ENCODE data around the gene EXPH5.

The EXPH5 gene

DNA sequence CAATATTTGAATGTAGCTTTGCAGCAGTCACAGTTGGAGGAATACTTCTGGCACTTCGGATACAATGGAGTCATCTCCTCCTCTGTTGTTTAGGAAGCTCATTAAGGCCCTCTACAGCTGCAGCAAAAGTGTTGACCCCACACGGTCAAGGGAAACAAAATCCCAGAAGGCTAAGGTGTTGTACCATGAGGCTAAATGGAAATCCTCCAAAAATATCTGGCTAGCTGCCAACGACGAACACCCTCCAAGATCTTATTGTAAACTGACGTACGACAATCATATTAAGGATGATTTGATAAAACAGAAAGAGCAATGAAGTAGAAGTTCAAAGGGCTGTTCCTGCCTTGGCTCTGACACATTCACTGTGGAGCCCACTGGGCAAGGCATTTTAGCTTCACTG lies 99.4 kb downstream of the EXPH5 start:
- Histone ChIP-seq H3K4me3 (no peak overlapping the region), H3K27ac (no peak overlapping the region)
- no peak for DNase-seq (ENCODE audit: low spot score)
- TF ChIP-seq, protein P1, sequence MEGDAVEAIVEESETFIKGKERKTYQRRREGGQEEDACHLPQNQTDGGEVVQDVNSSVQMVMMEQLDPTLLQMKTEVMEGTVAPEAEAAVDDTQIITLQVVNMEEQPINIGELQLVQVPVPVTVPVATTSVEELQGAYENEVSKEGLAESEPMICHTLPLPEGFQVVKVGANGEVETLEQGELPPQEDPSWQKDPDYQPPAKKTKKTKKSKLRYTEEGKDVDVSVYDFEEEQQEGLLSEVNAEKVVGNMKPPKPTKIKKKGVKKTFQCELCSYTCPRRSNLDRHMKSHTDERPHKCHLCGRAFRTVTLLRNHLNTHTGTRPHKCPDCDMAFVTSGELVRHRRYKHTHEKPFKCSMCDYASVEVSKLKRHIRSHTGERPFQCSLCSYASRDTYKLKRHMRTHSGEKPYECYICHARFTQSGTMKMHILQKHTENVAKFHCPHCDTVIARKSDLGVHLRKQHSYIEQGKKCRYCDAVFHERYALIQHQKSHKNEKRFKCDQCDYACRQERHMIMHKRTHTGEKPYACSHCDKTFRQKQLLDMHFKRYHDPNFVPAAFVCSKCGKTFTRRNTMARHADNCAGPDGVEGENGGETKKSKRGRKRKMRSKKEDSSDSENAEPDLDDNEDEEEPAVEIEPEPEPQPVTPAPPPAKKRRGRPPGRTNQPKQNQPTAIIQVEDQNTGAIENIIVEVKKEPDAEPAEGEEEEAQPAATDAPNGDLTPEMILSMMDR (IDR thresholded peaks at IDR 0.05): no peak

DNA sequence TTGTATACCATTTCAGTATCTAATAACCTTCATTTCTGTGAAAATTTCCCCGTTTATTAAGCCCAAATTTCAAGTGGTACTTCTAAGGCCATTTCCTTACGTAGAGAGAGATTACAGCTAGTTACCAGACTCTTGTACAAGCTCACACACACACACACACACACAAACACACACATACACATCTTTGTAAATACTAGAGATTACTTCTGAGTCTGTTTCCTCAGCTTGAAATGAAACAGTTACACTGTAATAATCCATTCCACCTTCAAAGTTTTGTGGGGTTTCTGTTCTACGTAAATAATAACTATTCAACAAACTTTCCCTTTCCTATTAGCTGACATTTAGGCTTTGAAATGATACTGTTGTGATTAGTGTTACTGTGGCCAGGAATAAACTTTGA lies 101.6 kb downstream of the EXPH5 start:
- DNase-seq (ENCODE audit: low spot score): no peak
- TF ChIP-seq, protein P1 (IDR thresholded peaks at IDR 0.05): no peak
- Histone ChIP-seq H3K27ac (no peak overlapping the region), H3K4me3 (no peak overlapping the region)

DNA sequence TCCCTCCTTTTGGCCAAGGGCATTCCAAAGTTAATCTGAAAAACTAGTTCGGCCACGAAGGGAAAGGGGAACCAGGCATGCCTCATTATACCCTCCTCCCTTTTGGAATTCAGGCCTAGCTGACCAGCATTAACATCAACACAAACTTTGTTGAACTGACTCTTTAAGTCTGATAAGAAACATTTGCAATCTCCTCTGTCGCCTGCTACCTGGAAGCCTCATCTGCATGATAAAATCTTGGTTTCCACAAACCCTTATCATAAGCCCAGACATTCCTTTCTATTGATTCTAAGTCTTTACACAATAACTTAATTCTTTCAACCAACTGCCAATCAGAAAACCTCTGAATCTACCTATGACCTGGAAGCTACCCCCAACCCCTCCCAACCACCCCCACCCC lies 106.7 kb downstream of the EXPH5 start:
- Histone ChIP-seq H3K27ac (no peak overlapping the region), H3K4me3 (no peak overlapping the region)
- DNase-seq (ENCODE audit: low spot score): no peak
- TF ChIP-seq, protein P1 (IDR thresholded peaks at IDR 0.05): no peak

DNA sequence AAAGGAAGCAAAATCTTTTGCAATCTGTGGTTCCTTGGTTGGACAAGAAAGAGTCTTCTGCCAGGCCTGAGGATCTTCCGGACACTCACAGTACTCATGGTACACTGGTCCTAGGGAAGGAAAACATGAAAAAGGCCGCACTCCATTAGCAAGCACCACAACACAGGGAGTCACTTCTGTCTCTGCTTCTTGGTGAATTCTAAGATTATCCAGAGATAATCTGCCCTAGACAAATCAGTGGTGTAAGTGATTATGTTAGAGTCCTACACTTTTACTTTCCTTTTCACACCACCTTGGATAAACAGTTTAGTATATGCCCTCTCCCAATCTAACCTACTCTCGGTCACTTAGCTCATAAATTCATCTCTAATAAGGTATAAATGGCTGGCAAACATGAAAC lies 107.2 kb downstream of the EXPH5 start:
- no peak for DNase-seq (ENCODE audit: low spot score)
- H3K27ac ChIP-seq: no peak overlapping the region
- TF ChIP-seq, protein P1 (IDR thresholded peaks at IDR 0.05): no peak
- no peak overlapping the region for H3K4me3 ChIP-seq

DNA sequence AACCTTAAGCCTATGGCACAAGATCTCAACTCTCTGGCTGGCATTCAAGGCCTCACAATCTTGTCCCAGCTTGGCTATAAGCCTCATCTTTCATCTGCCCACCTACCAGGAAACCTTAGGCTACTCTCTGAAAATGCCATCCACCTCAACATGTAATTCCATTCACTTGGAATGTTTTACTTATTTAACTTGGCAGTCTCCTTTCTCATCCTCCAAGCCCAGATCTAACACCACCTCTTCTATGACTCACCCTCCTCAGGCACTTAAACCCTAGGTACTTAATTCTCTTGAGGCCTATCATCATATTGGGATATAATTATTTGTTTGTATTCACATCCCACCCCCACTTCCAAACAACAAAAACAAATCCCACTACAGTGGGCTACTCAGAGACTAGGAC lies 110.4 kb downstream of the EXPH5 start:
- Histone ChIP-seq H3K27ac (no peak overlapping the region), H3K4me3 (no peak overlapping the region)
- no peak for DNase-seq (ENCODE audit: low spot score)
- TF ChIP-seq, protein P1 (IDR thresholded peaks at IDR 0.05): no peak

DNA sequence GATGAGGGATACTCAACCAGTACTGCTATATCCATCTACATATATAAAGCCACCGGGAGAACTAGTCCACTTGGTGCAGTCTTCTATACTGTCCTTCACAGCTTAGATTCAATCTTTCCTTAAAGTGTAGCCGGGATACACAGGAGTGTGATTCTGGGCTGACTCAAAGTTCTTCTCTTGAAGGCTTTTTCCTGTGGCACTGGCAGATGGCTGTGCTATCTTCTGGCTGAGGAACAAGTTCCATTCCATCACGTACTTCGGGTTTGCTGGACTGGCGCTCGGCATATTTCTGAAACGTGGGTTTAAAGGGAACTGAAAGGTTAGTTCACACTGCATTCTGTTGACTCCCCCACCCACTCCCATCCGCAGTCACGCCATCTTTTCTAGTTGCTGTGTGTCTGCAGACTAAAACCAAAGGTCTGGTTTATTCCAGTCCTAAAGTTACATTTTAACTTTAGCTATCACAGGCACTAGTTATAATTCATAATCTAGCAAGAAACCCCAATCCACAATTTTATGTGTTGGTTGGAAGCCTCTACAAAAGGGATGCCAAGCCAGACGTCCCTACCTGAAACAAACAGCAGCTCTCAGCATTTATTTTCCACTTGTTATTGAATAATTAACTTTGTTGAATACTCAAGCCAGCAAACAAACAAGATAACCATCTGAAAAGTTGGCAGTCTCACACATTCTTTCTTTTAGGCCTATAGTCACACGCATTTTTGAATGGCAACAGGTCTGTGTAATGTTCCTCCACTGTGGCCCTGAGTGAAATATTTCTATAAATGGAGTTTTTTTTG lies 118.7 kb downstream of the EXPH5 start:
- no peak overlapping the region for H3K27ac ChIP-seq
- DNase-seq (ENCODE audit: low spot score): no peak
- TF ChIP-seq, protein P1 (IDR thresholded peaks at IDR 0.05): no peak
- H3K4me3 ChIP-seq: no peak overlapping the region

DNA sequence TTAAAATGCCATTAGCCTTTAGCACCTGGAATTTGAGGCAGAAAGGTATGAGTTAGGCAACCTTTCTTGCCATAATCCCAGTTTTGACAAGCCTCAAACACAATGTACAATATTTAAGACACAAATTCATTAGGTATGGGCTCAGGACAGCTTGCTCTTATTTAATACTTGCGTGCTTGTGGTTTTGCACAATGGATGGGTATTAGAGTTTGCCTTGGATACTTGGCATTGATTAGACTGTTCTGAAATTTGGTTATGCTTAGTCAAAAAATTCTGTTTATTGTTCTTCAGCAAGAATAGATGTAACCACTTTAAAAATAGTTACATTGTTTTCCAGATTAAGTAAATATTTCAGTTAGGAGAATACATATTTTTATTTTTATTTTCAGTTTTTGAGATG lies 120.9 kb downstream of the EXPH5 start:
- TF ChIP-seq, protein P1 (IDR thresholded peaks at IDR 0.05): no peak
- Histone ChIP-seq H3K27ac (no peak overlapping the region), H3K4me3 (no peak overlapping the region)
- DNase-seq (ENCODE audit: low spot score): no peak

All from coronary artery (tissue), 2 donors.